Stimulated activated CD8-positive, alpha-beta memory T cell treated with anti-CD3 and anti-CD28 coated beads, Interleukin-2, amount 100 ng/mL, for 48 hours (primary cell): ENCODE measurements around the gene GALM.
"Not testable (repeated sequence)": the region's sequence is repeated elsewhere in the genome, so short reads cannot be mapped to it uniquely, and the experiment has no call there.

Experiments used
- DNase-seq, 2 donors: peaks; one replicate each; pipeline ENCODE4 v3.0.0-alpha.2; 2020; ENCODE audit warnings: low read depth in 2 of 2

Gene GALM

DNA sequence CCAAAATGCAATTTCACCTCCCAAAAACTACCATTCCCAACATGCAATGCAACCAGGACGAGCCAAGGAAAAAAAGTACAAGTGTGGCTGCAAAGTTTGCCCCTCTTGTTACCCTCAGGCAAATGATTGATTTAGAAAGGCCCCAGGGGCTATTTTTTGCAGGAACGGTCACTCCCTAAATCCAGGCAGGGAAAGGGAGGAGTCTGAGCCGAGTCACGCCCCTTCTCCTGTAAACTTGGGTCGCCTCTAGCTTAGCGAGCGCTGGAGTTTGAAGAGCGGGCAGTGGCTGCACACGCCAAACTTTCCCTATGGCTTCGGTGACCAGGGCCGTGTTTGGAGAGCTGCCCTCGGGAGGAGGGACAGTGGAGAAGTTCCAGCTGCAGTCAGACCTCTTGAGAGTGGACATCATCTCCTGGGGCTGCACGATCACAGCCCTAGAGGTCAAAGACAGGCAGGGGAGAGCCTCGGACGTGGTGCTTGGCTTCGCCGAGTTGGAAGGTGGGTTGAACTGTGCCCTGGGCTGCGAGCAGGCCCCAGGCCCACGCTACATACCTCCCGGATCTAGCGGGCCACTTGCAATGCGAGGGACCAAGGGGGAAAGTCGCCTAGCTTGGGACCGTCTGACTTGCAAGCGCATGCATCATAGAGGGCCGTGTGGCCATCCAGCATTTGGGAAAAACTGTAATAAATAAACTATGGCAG, at the start of gene GALM:
TSS of gene GALM (plus strand) at position 261 of the 702 bp plus-strand sequence. CDS start at position 309, 48 bp downstream.
- DNase-seq: peak in 1 of 2 donors; percentile 37

DNA sequence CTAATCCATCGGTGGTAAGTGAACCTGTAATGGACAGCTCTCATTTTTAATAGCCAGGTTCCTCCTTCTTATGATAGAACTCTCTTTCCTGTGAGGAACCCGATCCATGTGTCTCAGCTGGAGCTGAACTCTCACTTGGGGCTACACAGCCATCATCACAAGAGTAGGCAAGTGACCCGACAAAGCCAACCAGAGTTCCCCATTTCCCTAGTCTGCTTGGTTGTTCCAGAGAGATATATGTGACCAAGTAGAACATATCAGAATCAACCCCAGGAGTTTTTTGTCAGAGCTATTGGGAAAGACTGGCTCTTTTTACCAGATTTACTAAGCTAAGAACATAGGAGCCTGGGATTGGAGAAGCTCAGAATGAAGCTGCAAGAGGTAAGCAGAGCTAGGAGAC, 48.6 kb upstream of the GALM start:
- no peak for DNase-seq

DNA sequence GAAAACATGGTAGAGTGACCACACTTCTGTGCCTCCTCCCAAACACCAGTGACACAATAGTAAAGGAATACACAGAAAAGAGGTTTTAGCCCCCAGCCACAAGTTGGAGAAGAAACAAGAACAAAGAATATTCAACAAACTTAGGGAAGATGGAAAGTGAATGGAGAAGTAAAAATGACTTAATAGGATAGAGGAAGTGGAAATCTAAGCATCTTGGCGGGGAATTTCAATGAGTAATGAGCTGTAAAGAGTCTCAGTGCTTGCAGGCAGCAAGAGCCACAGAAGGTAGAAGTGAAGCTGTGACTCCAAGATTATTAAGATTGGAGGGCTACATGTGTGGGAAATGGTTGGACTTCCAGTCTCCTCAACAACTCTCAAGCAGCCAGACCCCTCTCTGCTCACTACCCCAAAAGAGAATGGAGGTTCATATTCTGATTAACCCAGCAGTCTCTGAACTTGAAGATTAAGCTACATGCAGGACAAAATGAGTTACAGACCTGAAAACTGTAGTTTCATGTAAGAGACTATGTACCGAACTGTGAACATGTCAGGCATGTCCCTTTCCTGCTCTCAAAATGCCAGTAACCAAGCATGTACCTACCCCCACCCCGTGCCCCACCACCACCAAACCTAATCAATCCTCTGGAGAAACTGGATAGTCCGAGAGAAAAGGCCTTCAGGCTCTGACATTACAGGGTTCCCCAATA, 46.3 kb upstream of the GALM start:
- no peak for DNase-seq

DNA sequence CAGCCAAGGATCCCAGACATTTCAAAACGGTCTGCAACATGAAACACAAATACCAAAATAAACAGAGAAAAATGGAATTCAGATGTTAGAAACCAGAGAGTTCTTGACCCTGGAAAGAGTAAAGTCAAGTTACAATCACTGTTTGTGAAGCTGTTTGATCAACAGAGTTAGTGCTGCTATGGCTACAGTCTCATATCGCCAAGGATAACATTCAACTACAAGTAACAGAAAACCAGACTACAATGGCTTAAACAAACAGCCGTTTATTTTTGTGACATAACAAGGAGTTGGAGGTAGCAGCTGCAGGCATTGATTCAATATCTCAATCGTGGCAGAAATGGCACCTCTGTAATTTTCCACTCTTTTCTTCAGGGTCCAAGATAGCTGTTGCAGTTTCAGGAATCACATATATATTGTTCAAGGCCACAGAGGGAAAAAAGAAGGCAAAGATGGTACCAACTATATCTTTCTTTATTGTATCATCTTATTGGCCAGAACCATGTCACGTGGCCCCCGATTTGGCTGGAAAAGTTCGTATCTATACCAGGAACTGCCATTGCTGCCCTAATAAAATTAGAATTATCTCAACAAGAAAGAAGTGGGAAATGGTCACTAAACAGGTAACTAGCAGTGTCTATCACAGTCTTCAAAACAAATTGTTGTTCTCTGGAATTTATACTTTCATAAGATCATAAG, 45.5 kb upstream of the GALM start:
- no peak for DNase-seq

DNA sequence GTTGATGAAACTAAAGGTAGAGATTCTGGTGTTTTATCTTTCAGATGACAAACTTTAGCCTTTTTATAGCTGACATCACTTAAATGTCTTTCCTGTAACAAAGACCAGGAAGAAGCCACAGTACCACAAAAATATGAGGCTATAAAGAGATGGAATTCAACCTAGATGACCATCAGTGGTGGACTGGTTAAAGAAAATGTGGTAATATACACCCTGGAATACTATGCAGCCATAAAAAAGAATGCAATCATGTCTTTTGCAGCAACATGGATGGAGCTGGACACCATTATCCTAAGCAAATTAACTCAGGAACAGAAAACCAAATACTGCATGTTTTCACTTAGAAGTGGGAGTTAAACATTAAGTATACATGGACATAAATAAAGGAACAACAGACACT, 44.9 kb upstream of the GALM start:
- DNase-seq: no peak

GRCh38 chr2:38622210-38622609, 43.7 kb upstream of the GALM start:
- DNase-seq: no peak

- DNase-seq: no peak
Measured at GRCh38 chr2:38626326-38627035, 39.4 kb upstream of the GALM start.

GRCh38 chr2:38627391-38627790, 38.5 kb upstream of the GALM start:
- no peak for DNase-seq

DNA sequence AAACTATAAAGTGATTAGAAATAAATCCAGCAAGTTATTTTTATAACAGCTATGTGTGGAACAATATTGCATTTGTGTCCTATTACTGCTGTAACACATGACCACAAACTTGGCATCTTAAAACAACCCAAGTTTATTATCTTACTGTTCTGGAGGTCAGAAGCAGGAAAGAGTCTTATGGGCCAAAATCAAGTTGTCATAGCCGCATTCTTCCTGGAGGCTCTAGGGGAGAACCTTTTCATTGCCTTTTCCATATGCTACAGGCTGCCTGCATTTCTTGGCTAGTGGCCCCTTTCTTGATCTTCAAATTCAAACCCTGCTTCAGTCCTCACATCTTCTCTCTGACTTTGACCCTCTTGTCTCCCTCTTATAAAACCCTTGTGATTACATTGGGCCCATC, 36.2 kb upstream of the GALM start:
- DNase-seq: no peak

DNA sequence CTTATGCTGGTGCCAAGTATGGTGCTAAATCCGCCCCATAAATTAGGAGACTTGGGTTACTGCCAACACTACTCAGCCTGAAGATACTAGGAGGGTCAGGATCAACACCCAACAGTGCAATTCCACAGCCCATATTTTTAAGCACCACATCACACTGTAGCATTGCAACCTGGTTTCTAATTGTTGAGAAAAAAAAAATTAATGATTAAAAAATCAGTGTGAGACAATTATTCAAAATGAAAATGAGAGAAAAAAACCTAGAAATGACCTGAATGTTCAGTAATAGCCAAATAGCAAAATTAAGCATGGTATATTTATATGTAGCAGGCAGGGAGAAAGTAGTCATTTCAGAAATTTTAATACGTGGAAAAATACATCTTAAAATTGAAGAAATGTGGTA, 33.9 kb upstream of the GALM start:
- no peak for DNase-seq

- no peak for DNase-seq
Measured at GRCh38 chr2:38632980-38633379, 32.9 kb upstream of the GALM start.

- DNase-seq: no peak
Measured at GRCh38 chr2:38633895-38634294, 32.0 kb upstream of the GALM start.

DNA sequence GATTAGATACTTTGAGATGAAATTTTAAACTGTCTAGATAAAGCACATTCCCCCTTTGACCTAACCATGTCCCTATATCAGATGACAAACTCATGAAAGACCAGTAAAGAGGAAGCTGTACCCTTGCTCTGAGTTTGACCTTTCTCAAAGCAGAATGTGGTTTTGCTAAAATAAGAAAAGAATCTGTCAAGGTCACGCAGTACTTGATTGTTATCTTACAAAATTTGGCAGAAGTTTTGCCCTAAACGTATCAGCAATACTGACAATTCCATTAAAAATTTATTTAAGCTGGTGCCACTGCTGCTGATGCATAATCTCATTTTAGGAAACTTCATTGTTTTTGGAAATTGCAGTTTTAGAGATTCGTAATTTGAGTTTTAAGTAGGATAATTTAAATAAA, 31.2 kb upstream of the GALM start:
- DNase-seq: no peak

- no peak for DNase-seq
Measured at GRCh38 chr2:38635139-38635538, 30.8 kb upstream of the GALM start.

- DNase-seq: no peak
Measured at GRCh38 chr2:38636069-38636468, 29.8 kb upstream of the GALM start.

DNA sequence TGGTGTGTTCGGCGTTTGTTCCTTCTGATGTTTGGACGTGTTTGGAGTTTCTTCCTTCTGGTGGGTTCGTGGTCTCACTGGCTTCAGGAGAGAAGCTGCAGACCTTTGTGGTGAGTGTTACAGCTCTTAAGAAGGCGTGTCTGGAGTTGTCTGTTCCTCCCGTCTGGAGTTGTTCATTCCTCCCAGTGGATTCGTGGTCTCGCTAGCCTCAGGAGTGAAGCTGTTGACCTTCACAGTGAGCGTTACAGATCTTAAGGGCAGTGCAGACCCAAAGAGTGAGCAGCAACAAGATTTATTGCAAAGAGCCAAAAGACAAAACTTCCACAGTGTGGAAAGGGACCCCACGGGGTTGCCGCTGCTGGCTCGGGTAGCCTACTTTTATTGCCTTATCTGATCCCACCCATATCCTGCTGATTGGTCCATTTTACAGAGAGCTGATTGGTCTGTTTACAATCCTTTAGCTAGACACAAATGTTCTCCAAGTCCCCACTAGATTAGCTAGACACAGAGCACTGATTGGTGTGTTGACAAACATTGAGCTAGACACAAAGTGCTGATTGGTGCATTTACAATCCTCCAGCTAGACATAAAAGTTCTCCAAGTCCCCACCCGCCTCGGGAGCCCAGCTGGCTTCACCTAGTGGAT, 23.4 kb upstream of the GALM start:
- DNase-seq: not testable (repeated sequence)

DNA sequence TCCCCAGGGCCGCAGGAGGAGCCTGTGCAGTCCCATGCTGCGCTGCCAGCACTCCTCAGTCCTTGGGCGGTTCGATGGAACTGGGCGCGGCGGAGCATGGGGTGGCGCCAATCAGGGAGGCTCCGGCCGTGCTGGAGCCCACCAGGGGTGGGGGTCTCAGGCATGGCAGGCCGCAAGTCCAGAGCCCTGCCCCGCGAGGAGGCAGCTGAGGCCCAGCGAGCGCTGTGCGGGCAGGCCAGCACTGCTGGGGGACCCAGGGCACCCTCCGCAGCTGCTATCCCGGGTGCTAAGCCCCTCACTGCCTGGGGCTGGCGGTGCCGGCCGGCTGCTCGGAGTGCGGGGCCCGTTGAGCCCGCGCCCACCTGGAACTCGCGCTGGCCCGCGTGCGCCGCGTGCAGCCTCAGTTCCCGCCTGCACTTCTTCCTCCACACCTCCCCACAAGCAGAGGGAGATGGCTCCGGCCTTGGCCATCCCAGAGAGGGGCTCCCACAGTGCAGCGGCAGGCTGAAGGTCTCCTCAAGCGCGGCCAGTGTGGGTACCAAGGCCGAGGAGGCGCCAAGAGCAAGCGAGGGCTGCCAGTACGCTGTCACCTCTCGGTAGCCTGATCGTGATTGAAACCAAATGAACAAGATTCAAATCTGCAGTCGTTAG, 22.8 kb upstream of the GALM start:
- DNase-seq: no peak

- not testable (repeated sequence) for DNase-seq
Measured at GRCh38 chr2:38643683-38644511, 22.0 kb upstream of the GALM start.

DNA sequence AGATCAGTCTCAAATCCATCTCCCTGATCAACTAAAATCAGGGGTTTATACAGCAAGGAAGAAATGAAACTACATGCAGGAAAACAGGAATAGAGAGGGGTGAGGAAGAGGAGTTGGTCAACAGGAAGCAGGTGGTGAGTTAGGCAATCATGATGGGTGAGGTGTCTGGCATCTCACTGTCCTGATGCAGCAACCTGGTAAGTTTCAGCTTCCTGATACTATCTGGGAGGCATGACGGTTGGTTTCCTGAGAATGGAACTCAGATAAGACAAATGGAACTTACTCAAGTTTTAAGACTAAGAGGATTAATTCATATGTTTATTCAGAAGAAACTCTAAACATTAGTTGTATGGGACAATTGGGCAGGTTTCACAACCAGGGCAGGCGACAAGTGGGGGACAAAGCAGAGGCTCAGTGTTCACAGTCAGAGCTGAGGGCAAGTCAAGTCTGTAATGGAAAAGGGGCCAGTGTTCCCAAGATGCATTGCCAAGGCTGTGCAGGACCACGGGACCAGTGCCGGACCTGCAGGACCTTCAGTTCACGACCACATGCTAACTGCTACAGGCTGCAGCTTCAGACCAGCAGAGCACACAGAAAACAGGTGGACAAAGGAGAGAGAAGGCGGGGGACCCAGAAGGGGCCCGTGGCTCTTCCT, 17.7 kb upstream of the GALM start:
- DNase-seq: no peak
